K562 (cell line): Measurements from ENCODE around the gene SOWAHC. TPM values are rescaled to one million over a fixed set of nuclear protein-coding genes. Genes with fewer than 3 reads are reported as not detected.
"Not testable (repeated sequence)": the region's sequence is repeated elsewhere in the genome, so short reads cannot be mapped to it uniquely, and the experiment has no call there.

Experiments used
- ATAC-seq: fragments of 200-7000 bp; cut with Tn5 transposase; 3 replicates; pipeline ENCODE4 v1.9.1; 2020; ENCODE audit warnings: moderate library complexity
- BruUV-seq: library from RNA; stranded (reverse); fragments of 400-500 nt; replicated peaks from 2 replicates; lab custom pipeline; 2021; lab: Mats Ljungman, UMichigan
- CTCF ChIA-PET: fragments of 300-600 bp; formaldehyde crosslinking; extraction: SDS; loops from one replicate; lab custom pipeline; 2021; ENCODE audit warnings: low intra/inter-chr PET ratio; lab: Yijun Ruan, JAX
- POLR2A ChIA-PET: fragments of 300-600, 350-650 bp; sonication (Branson Sonifier 250); formaldehyde crosslinking; extraction: SDS; loops from one replicate; lab custom pipeline; 2021; ENCODE audit warnings: antibody characterized with exemption, inconsistent platforms; lab: Yijun Ruan, JAX
- DNase-seq, 4 experiments: peaks; one replicate each; pipeline versions ENCODE4 v3.0.0 to v3.0.0-alpha.2; 2011 to 2018; ENCODE audit warnings: low spot score in 3 of 4, mixed read lengths in 3 of 4; ENCODE audit errors: extremely low read depth in 1 of 4
- FAIRE-seq: peaks from 2 replicates; lab custom pipeline; 2011; peaks lifted over from hg19 to GRCh38; lab: Jason Lieb, UNC
- H2AFZ ChIP-seq: 2 replicates; pipeline ENCODE4 v1.6.0; 2011; ENCODE audit warnings: low read depth, low read length, control low read depth, inconsistent platforms
- H3K27ac ChIP-seq: fragments of 200-600 bp; 3 replicates; pipeline ENCODE4 v1.8.0; 2011; ENCODE audit warnings: low read depth, mild to moderate bottlenecking, control low read depth, inconsistent platforms, low read length, moderate library complexity, mixed read lengths; ENCODE audit errors: extremely low read depth
- H3K27me3 ChIP-seq, 2 experiments: fragments of 300-600 bp in 1 of 2; 2 replicates in 1 of 2; 3 replicates in 1 of 2; pipeline versions ENCODE4 v1.6.0 to v1.8.0; 2011; ENCODE audit warnings: inconsistent platforms in 2 of 2, low read length in 2 of 2, mild to moderate bottlenecking in 1 of 2, mixed read lengths in 1 of 2, moderate library complexity in 1 of 2; ENCODE audit not compliant: control insufficient read depth in 2 of 2, insufficient read depth in 2 of 2
- H3K36me3 ChIP-seq: fragments of 300-600 bp; 3 replicates; pipeline ENCODE4 v1.8.0; 2011; ENCODE audit warnings: mild to moderate bottlenecking, low read length, inconsistent platforms; ENCODE audit not compliant: control insufficient read depth, insufficient read depth
- H3K4me1 ChIP-seq, 2 experiments: fragments of 200-600 bp in 1 of 2; replicated peaks in 1 of 2; 2 replicates in 1 of 2; 3 replicates in 1 of 2; pipeline versions ENCODE4 v1.5.1 to v1.8.0; 2011; ENCODE audit warnings: inconsistent platforms in 2 of 2, low read length in 2 of 2, mild to moderate bottlenecking in 1 of 2, mixed read lengths in 1 of 2, moderate library complexity in 1 of 2; ENCODE audit not compliant: control insufficient read depth in 2 of 2, insufficient read depth in 2 of 2
- H3K4me2 ChIP-seq: 2 replicates; pipeline ENCODE4 v1.6.1; 2011; ENCODE audit warnings: low read length, control low read depth, inconsistent platforms, mixed read lengths; ENCODE audit not compliant: insufficient read depth
- H3K4me3 ChIP-seq: fragments of 200-600 bp; sonication (generic), shearing (Covaris generic); 2 replicates; pipeline ENCODE4 v1.5.1; 2016; ENCODE audit warnings: control low read depth, inconsistent platforms
- H3K79me2 ChIP-seq: fragments of 200-600 bp; 3 replicates; pipeline ENCODE4 v1.8.0; 2011; ENCODE audit warnings: low read length, inconsistent platforms; ENCODE audit not compliant: control insufficient read depth, insufficient read depth
- H3K9ac ChIP-seq, 2 experiments: 2 replicates each; pipeline versions ENCODE4 v1.6.0 to v1.6.1; 2011; ENCODE audit warnings: low read depth in 2 of 2, low read length in 2 of 2, control low read depth in 1 of 2, inconsistent platforms in 1 of 2, mild to moderate bottlenecking in 1 of 2, mixed read lengths in 1 of 2; ENCODE audit not compliant: insufficient read depth in 1 of 2
- H3K9me1 ChIP-seq: one replicate; pipeline ENCODE4 v1.6.0; 2011; ENCODE audit warnings: inconsistent platforms, mild to moderate bottlenecking, low read length, moderate library complexity; ENCODE audit not compliant: control insufficient read depth, insufficient read depth
- H3K9me3 ChIP-seq: replicated peaks from 2 replicates; pipeline ENCODE4 v1.5.1; 2011; ENCODE audit warnings: low read depth, low read length, inconsistent platforms; ENCODE audit not compliant: control insufficient read depth, insufficient read depth
- H4K20me1 ChIP-seq: replicated peaks from 2 replicates; pipeline ENCODE4 v1.6.1; 2011; ENCODE audit warnings: low read length, inconsistent platforms, mixed read lengths; ENCODE audit not compliant: control insufficient read depth, insufficient read depth
- DPF2 ChIP-seq: fragments of 450-650 bp; IDR thresholded peaks from 2 replicates; pipeline ENCODE4 v1.6.1; 2016
- GABPB1 ChIP-seq: sonication (generic); formaldehyde crosslinking; IDR thresholded peaks from 2 replicates; pipeline ENCODE4 v1.8.0; 2022; ENCODE audit warnings: mild to moderate bottlenecking, missing genetic modification reagents
- GTF3C2 ChIP-seq: IDR thresholded peaks from 3 replicates; pipeline ENCODE4 v1.6.1; 2011; ENCODE audit warnings: borderline replicate concordance, mild to moderate bottlenecking, moderate library complexity; ENCODE audit not compliant: insufficient read length; ENCODE audit errors: extremely low read depth
- HEY1 ChIP-seq: fragments of 250-450 bp; sonication (Bioruptor Pico); IDR thresholded peaks from 2 replicates; pipeline ENCODE4 v1.5.0; 2020; ENCODE audit warnings: mild to moderate bottlenecking, moderate library complexity, borderline replicate concordance
- NFE2 ChIP-seq: IDR thresholded peaks from 2 replicates; pipeline ENCODE4 v1.6.1; 2014; ENCODE audit warnings: antibody characterized with exemption, low read depth
- PHB2 ChIP-seq: fragments of 450-650 bp; IDR thresholded peaks from 2 replicates; pipeline ENCODE4 v1.6.1; 2017; ENCODE audit warnings: low read depth
- STAT5B ChIP-seq: fragments of 250-450 bp; sonication (Bioruptor Pico); IDR thresholded peaks from 2 replicates; pipeline ENCODE4 v1.8.0; 2021; ENCODE audit warnings: mild to moderate bottlenecking, inconsistent platforms
- TAF15 ChIP-seq: fragments of 200-400 bp; formaldehyde crosslinking; IDR thresholded peaks from 2 replicates; pipeline ENCODE4 v1.6.1; 2017; ENCODE audit warnings: mild to moderate bottlenecking, low read depth, low read length, moderate library complexity
- ZNF436 ChIP-seq: fragments of 250-450, 450-650 bp; sonication (Bioruptor Pico); formaldehyde crosslinking; IDR thresholded peaks from 2 replicates; pipeline ENCODE4 v1.7.0; 2020; ENCODE audit warnings: mild to moderate bottlenecking
- WGBS: fragments of 100-300 bp; shearing (Covaris generic); methylation state at CpG from one replicate; pipeline ENCODE4 v1.1.6; 2016; ENCODE audit warnings: low coverage, mixed read lengths; ENCODE audit not compliant: insufficient coverage; ENCODE audit errors: missing lambda C conversion rate; 5-methylcytosine and 5-hydroxymethylcytosine counted together
- in situ Hi-C: fragments of 300-500 bp; cut with MboI; formaldehyde crosslinking; loops from 4 replicates; pipeline ENCODE4 v1.15.0; 2018; ENCODE audit warnings: inconsistent platforms, mixed read lengths
- intact Hi-C: fragments of 100-400 bp; cut with micrococcal nuclease; formaldehyde crosslinking; loops from 2 replicates; pipeline ENCODE4 v1.14.2; 2022
- polyA plus RNA-seq, 8 experiments: library from polyadenylated mRNA; depleted of rRNA in 4 of 8; stranded (reverse) in 5 of 8; unstranded in 3 of 8; fragments of >200 nt; fragmentation: Nextera tagmentation in 2 of 8; fragmentation: Illumina TruSeq in 1 of 8; extraction: Ambion mirVana in 2 of 8; extraction: Trizol in 1 of 8; gene quantifications; 2 replicates each; pipeline versions ENCODE4 v1.2.1 to v1.2.3, GENCODE V29; 2011 to 2014; ENCODE audit warnings: inconsistent platforms in 1 of 8, missing spikeins in 1 of 8
- total RNA-seq, 7 experiments: library from RNA; depleted of rRNA in 6 of 7; stranded (reverse); fragments of >200 nt in 6 of 7; fragmentation: Illumina TruSeq in 2 of 7; extraction: Trizol in 2 of 7; gene quantifications; 2 replicates each; pipeline versions ENCODE4 v1.2.1 to v1.2.3, GENCODE V29; 2011 to 2021; ENCODE audit warnings: low replicate concordance in 1 of 7

Gene SOWAHC
- total and polyA plus RNA-seq, 9 of the 15 experiments (the other 6 are each of a cell fraction or from before 2014, with no cell fraction given): 0.04 TPM; not detected in 8

GRCh38 chr2:109638795-109639194 is 24.6 kb downstream of the SOWAHC start:
- Histone ChIP-seq H3K9me1 (no peaks in the 10 kb centered on the region), H3K79me2 (no peaks in the 10 kb centered on the region), H3K4me3 (no peak overlapping the region), H3K27me3 (peaks cover 4 to 7% of the 10 kb centered on the region in 2 experiments; a peak in 1 of 5 replicates), H3K36me3 (no peaks in the 10 kb centered on the region), H3K9ac (no peak overlapping the region), H4K20me1 (no peaks in the 10 kb centered on the region; the same call in 1 of the 2 replicates), H2AFZ (no peak overlapping the region), H3K4me2 (no peak overlapping the region), H3K9me3 (no peaks in the 10 kb centered on the region)
- no peak for ATAC-seq
- no TSS peak for BruUV-seq
- CTCF ChIA-PET: no interaction called here
- FAIRE-seq: no peak
- POLR2A ChIA-PET: no interaction called here
- in situ Hi-C loops: no loop called here
- intact Hi-C loops: no loop called here
- TF ChIP-seq TAF15 (no peak), HEY1 (CRISPR knock-in tag) (no peak), STAT5B (CRISPR knock-in tag) (no peak), NFE2 (no peak), GTF3C2 (no peak), ZNF436 (CRISPR knock-in tag) (no peak), GABPB1 (CRISPR knock-in tag) (no peak), PHB2 (no peak), DPF2 (no peak)
- TF ChIP-seq, all 486 proteins: peak for 0
- Histone ChIP-seq H3K27ac (no peak overlapping the region), H3K4me1 (no peaks in the 10 kb centered on the region)
- DNase-seq: no peak
- WGBS: 0% methylated on average over 3 of the region's 3 CpGs

GRCh38 chr2:109640000-109640399 is 25.8 kb downstream of the SOWAHC start:
- BruUV-seq, H3K4me2 ChIP-seq, H3K36me3 ChIP-seq, H2AFZ ChIP-seq, ATAC-seq, H3K4me1 ChIP-seq, in situ Hi-C loops, H3K79me2 ChIP-seq, FAIRE-seq, intact Hi-C loops, DNase-seq, H3K27ac ChIP-seq, H3K9ac ChIP-seq, H3K9me1 ChIP-seq, POLR2A ChIA-PET, H4K20me1 ChIP-seq, CTCF ChIA-PET, H3K4me3 ChIP-seq, H3K9me3 ChIP-seq: not testable (repeated sequence)
- H3K27me3 ChIP-seq: peaks cover 12 to 13% of the 10 kb centered on the region in 2 experiments; a peak in 4 of 5 replicates
- under 1% methylated on average over 9 of the region's 9 CpGs for WGBS
